ENCODE data around the gene ATRNL1.

- TF ChIP-seq EZH2phosphoT487 (IDR thresholded peaks at IDR 0.05; ENCODE audit: borderline replicate concordance, low read length), result no peak
- TF ChIP-seq, protein P1, sequence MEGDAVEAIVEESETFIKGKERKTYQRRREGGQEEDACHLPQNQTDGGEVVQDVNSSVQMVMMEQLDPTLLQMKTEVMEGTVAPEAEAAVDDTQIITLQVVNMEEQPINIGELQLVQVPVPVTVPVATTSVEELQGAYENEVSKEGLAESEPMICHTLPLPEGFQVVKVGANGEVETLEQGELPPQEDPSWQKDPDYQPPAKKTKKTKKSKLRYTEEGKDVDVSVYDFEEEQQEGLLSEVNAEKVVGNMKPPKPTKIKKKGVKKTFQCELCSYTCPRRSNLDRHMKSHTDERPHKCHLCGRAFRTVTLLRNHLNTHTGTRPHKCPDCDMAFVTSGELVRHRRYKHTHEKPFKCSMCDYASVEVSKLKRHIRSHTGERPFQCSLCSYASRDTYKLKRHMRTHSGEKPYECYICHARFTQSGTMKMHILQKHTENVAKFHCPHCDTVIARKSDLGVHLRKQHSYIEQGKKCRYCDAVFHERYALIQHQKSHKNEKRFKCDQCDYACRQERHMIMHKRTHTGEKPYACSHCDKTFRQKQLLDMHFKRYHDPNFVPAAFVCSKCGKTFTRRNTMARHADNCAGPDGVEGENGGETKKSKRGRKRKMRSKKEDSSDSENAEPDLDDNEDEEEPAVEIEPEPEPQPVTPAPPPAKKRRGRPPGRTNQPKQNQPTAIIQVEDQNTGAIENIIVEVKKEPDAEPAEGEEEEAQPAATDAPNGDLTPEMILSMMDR (conservative IDR thresholded peaks at IDR 0.05; ENCODE audit: low read depth, low read length), result no peak
Measured at GRCh38 chr10:115163129-115163528, 70.0 kb downstream of the ATRNL1 start.
